ENCODE data around the gene CELF2.

Gene CELF2

DNA sequence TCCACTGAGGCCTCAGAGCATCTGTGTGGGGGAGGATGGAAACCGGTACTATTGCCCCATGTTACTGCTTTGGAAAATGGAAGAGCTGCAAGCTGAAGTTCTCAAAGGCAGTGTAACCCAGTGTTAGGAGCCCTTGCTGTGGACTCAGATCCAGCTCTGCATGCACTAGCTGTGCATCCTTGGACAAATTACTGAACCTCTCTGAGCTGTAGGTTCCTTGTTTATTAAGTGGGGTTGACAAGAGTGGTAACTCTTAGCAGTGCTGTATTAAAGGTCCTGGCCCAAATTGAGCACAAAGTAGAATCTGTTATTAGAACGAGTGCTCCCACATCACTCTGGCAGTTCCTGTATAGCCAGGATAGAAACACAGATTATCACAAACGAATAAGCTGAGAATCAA lies 359.6 kb downstream of the CELF2 start:
- no peak for DNase-seq

GRCh38 chr10:11378835-11379234 lies 361.2 kb downstream of the CELF2 start:
- DNase-seq = no peak

DNA sequence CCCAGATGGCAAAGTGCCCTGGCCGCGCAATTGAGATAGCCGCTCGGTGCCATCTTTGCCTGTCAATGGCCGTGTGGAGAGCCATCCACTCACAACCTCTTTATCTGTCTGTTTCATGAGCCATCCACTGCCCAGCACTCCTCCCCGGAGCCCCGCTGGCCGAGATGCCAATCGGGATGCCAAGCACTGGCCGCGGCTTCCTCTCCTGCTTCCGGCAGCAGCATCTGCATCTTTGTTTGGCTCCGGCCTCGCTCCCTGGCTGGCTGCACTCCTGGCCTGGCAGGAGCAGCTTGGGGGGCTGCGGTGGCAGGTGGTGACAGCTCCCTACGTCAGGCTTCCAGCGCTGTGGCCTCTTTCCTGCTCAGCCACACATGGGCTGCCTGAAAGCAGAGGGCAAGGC lies 362.1 kb downstream of the CELF2 start:
- no peak for DNase-seq

- DNase-seq = no peak
Observed at GRCh38 chr10:11381023-11381422, 363.4 kb downstream of the CELF2 start.

- DNase-seq = no peak
Observed at GRCh38 chr10:11381511-11381910, 363.8 kb downstream of the CELF2 start.

GRCh38 chr10:11382187-11382586 lies 364.5 kb downstream of the CELF2 start:
- no peak for DNase-seq

- no peak for DNase-seq
Observed at GRCh38 chr10:11386044-11386443, 368.4 kb downstream of the CELF2 start.
